Activated B cell treated with CpG ODN at 0.5 μM for 24 hours (primary cell): ENCODE results near the gene PCBD1. TPM values are rescaled to one million over a fixed set of nuclear protein-coding genes. Genes with fewer than 3 reads are reported as not detected.
"Not testable (repeated sequence)": the region's sequence is repeated elsewhere in the genome, so short reads cannot be mapped to it uniquely, and the experiment has no call there.

Source experiments
- ATAC-seq: fragments of 200-7000 bp; cut with Tn5 transposase; one replicate; pipeline ENCODE4 v1.10.0; 2021; ENCODE audit warnings: low read depth, mild to moderate bottlenecking, moderate library complexity
- CTCF ChIA-PET: fragments of 350-600 bp; sonication (Branson Sonifier 250); formaldehyde crosslinking; loops from one replicate; lab custom pipeline; 2021; ENCODE audit warnings: antibody characterized with exemption; lab: Charles Lee
- POLR2A ChIA-PET: fragments of 350-600 bp; sonication (Branson Sonifier 250); formaldehyde crosslinking; loops from one replicate; lab custom pipeline; 2021; ENCODE audit warnings: antibody characterized with exemption; lab: Charles Lee
- DNase-seq: peaks from one replicate; pipeline ENCODE4 v3.0.0; 2022
- H3K27ac Mint-ChIP-seq: one replicate; pipeline ENCODE4 v1.8.0; 2020; ENCODE audit warnings: mixed read lengths
- H3K27me3 Mint-ChIP-seq: one replicate; pipeline ENCODE4 v1.8.0; 2021; ENCODE audit warnings: mixed read lengths
- H3K36me3 Mint-ChIP-seq: one replicate; pipeline ENCODE4 v1.8.0; 2021; ENCODE audit warnings: low read depth, mixed read lengths
- H3K4me1 Mint-ChIP-seq: one replicate; pipeline ENCODE4 v1.8.0; 2021; ENCODE audit warnings: mixed read lengths
- H3K4me3 Mint-ChIP-seq: one replicate; pipeline ENCODE4 v1.8.0; 2020; ENCODE audit warnings: mild to moderate bottlenecking, mixed read lengths
- H3K9me3 Mint-ChIP-seq: one replicate; pipeline ENCODE4 v1.8.0; 2020; ENCODE audit warnings: mixed read lengths
- intact Hi-C: fragments of 100-400 bp; cut with micrococcal nuclease; formaldehyde crosslinking; loops from one replicate; pipeline ENCODE4 v1.15.1; 2024
- total RNA-seq: library from RNA; stranded (reverse); gene quantifications from 2 replicates; pipeline ENCODE4 v1.2.3, GENCODE V29; 2022
- TF ChIP-seq, protein P1 (sequence below): fragments of 200-600 bp; IDR thresholded peaks from one replicate; pipeline ENCODE4 v1.8.0; 2022; ENCODE audit warnings: antibody characterized with exemption, mild to moderate bottlenecking

Gene PCBD1
- total RNA-seq, 1 donor from 2014 or later = 37.3 TPM

DNA sequence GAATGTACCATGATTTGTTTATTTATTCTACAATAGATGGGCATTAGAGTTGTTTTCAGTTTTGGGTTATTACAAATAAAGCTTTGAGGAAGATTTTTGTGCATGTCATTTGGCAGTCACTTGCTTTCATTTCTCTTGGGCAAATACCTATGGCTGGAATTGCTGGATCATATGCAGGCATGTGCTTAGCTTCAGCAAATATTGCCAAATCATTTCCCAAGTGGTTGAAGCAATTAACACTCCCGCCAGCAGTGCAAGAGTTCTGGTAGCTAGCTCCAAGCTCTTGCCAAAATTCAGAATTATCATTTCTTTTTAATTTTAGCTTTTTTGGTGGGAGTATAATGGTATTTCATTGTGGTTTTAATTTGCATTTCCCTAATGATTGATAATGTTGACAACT is 32.9 kb upstream of the PCBD1 start:
- TF ChIP-seq, protein P1, sequence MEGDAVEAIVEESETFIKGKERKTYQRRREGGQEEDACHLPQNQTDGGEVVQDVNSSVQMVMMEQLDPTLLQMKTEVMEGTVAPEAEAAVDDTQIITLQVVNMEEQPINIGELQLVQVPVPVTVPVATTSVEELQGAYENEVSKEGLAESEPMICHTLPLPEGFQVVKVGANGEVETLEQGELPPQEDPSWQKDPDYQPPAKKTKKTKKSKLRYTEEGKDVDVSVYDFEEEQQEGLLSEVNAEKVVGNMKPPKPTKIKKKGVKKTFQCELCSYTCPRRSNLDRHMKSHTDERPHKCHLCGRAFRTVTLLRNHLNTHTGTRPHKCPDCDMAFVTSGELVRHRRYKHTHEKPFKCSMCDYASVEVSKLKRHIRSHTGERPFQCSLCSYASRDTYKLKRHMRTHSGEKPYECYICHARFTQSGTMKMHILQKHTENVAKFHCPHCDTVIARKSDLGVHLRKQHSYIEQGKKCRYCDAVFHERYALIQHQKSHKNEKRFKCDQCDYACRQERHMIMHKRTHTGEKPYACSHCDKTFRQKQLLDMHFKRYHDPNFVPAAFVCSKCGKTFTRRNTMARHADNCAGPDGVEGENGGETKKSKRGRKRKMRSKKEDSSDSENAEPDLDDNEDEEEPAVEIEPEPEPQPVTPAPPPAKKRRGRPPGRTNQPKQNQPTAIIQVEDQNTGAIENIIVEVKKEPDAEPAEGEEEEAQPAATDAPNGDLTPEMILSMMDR = no peak
- ChIA-PET POLR2A (no interaction called here), CTCF (no interaction called here)
- H3K4me1 Mint-ChIP-seq = peaks cover 5% of the 10 kb centered on the region
- no peak overlapping the region for H3K27ac Mint-ChIP-seq
- peaks cover 27% of the 10 kb centered on the region for H3K27me3 Mint-ChIP-seq
- no peaks in the 10 kb centered on the region for H3K36me3 Mint-ChIP-seq
- H3K4me3 Mint-ChIP-seq = no peak overlapping the region
- intact Hi-C loops = no loop called here
- H3K9me3 Mint-ChIP-seq = no peaks in the 10 kb centered on the region
- DNase-seq (no peak), ATAC-seq (no peak)

DNA sequence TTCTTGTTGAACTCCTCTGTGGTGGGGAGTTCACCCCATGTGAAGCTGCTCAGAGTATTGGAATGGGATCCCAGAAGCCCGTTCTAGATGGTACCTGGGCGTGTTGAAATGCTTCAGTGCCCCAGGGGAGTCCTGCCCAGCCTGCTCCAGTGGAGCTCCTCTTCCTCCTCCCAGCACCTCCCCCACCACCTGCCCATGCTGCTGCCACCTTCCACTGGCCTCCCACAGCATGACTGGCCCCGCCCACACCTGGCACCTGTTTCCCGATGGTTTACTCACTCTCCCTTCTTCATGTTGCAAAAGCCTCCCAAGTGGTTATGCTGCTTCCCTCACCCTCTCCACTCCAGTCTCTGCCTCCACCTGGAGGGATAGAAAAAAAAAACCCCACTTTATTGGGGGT is 32.2 kb upstream of the PCBD1 start:
- ATAC-seq (no peak), DNase-seq (no peak)
- Mint-ChIP-seq H3K4me3 (no peak overlapping the region), H3K4me1 (peaks cover 4% of the 10 kb centered on the region), H3K27me3 (peaks cover 26% of the 10 kb centered on the region), H3K9me3 (no peaks in the 10 kb centered on the region), H3K27ac (no peak overlapping the region), H3K36me3 (no peaks in the 10 kb centered on the region)
- intact Hi-C loops = no loop called here
- TF ChIP-seq, protein P1 = no peak
- POLR2A ChIA-PET = no interaction called here
- CTCF ChIA-PET = no interaction called here

DNA sequence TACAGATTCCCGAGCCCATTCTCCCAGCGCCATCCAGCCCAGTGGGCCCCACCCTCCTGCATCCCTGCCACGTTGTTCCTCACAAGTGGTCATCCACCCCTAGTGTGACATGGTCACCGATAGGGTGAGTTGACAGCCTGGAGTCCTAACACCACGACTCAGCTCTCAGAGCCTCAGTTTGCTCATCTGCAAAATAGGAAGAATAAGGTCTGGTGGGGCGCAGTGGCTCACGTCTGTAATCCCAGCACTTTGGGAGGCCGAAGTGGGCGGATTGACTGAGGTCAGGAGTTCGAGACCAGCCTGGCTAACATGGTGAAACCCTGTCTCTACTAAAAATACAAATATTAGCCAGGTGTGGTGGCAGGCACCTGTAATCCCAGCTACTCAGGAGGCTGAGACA is 31.5 kb upstream of the PCBD1 start:
- H3K4me1 Mint-ChIP-seq, CTCF ChIA-PET, H3K9me3 Mint-ChIP-seq, H3K27ac Mint-ChIP-seq, H3K36me3 Mint-ChIP-seq, H3K4me3 Mint-ChIP-seq, POLR2A ChIA-PET, ATAC-seq, DNase-seq, intact Hi-C loops: not testable (repeated sequence)
- peaks cover 20% of the 10 kb centered on the region for H3K27me3 Mint-ChIP-seq

DNA sequence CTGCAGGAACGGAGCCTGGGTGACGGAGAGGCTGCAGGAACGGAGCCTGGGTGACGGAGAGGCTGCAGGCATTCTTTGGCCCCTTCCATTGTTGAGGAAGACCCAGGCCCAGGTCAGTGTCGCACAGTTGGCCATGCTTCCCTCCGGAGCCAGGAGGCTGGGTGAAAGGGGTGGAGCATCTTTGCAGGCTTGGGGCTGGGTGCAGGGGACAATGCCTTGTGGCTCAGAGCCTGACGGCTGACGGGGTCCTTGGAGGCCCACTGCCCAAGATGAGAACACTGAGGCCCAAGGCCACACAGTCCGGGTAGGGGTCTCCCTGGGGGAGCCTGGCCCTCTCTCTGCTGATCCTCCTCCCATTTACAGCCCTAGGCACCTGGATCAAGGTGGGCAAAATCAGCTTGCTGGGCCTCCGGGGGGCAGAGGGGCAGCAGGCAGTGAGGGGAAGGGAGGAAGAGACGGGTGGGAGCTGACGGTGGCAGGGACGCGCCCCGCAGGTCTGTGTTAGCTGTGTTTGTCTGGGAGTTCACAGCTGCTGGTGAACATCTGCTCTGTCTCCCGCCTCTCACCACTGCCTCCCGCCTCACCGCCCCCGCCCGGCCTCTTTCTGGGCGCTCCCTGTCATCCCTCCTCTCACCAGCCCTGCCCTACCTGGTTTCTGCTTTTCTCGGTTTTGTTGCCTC is 30.6 kb upstream of the PCBD1 start:
- CTCF ChIA-PET = no interaction called here
- TF ChIP-seq, protein P1 = no peak
- intact Hi-C loops = no loop called here
- ATAC-seq (no peak), DNase-seq (no peak)
- H3K9me3 Mint-ChIP-seq = no peaks in the 10 kb centered on the region
- no peaks in the 10 kb centered on the region for H3K4me1 Mint-ChIP-seq
- no peak overlapping the region for H3K27ac Mint-ChIP-seq
- H3K4me3 Mint-ChIP-seq = no peak overlapping the region
- H3K27me3 Mint-ChIP-seq = peaks cover 20% of the 10 kb centered on the region
- no peaks in the 10 kb centered on the region for H3K36me3 Mint-ChIP-seq
- POLR2A ChIA-PET = no interaction called here

DNA sequence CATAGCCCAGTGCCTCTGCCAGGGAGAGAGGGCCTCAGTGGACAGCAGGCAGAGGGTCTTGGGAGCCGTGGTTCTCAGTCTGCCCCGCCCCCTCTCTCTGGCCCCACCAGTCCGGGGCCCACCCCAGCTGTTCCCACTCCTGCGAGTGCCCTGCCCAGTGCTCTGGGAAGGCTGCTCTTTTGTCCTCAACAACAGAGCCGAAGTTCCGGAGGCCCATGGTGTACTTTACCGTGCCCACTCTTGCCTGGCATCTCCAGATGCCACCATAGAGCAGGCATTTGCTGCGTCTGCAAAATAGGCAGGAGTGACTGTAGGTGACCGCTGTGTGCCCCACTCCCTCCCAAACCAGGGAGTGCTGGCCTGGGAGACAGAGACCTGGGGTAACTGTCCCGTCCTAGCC is 29.3 kb upstream of the PCBD1 start:
- Mint-ChIP-seq H3K4me3 (no peak overlapping the region), H3K4me1 (no peaks in the 10 kb centered on the region), H3K27ac (no peak overlapping the region), H3K36me3 (no peaks in the 10 kb centered on the region), H3K9me3 (no peaks in the 10 kb centered on the region), H3K27me3 (peaks cover 17% of the 10 kb centered on the region)
- intact Hi-C loops = no loop called here
- TF ChIP-seq, protein P1 = no peak
- ChIA-PET CTCF (no interaction called here), POLR2A (no interaction called here)
- no peak for DNase-seq
- ATAC-seq = no peak

DNA sequence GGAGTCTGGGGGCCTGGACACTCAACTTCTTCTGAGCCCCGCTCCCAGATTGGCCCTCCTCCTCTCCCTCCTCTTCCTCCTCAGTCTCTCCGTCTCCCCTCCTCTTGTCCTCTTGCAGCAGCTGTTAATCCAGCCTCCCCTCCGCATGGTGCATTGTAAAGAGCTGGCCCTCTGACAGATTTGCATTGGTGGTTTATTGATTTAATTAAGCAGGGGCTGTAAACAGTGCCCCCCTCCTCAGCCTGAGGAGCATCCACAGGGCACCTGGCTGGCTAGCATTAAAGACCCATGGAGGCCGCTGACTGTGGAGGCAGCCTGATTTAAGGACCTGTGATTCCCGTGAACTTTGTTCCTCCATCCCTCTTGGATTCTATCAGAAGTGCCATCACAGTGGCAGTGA is 28.9 kb upstream of the PCBD1 start:
- no peak for ATAC-seq
- TF ChIP-seq, protein P1 = no peak
- H3K27me3 Mint-ChIP-seq = peaks cover 14% of the 10 kb centered on the region
- DNase-seq = no peak
- H3K27ac Mint-ChIP-seq = no peak overlapping the region
- intact Hi-C loops = no loop called here
- no peak overlapping the region for H3K4me3 Mint-ChIP-seq
- POLR2A ChIA-PET = no interaction called here
- no peaks in the 10 kb centered on the region for H3K4me1 Mint-ChIP-seq
- CTCF ChIA-PET = no interaction called here
- H3K36me3 Mint-ChIP-seq = no peaks in the 10 kb centered on the region
- no peaks in the 10 kb centered on the region for H3K9me3 Mint-ChIP-seq
